Cardiac muscle cell (in vitro differentiated cells and primary cell): ENCODE data around the gene WDFY3. TPM values are rescaled to one million over a fixed set of nuclear protein-coding genes. Genes with fewer than 3 reads are reported as not detected.

ENCODE experiments used
- DNase-seq, 2 donors: peaks; one replicate each; pipeline versions ENCODE4 v3.0.0 to v3.0.0-alpha.2; 2010 to 2017; ENCODE audit warnings: low read depth in 1 of 2, low spot score in 1 of 2
- H3K27ac ChIP-seq: fragments of 200-600 bp; sonication (generic); 2 replicates; pipeline ENCODE4 v1.5.1; 2016
- H3K27me3 ChIP-seq: fragments of 200-600 bp; sonication (generic); 2 replicates; pipeline ENCODE4 v1.6.0; 2016; ENCODE audit warnings: control low read depth
- H3K36me3 ChIP-seq: fragments of 200-600 bp; sonication (generic); 2 replicates; pipeline ENCODE4 v1.5.1; 2016; ENCODE audit warnings: control low read depth
- H3K4me1 ChIP-seq: fragments of 200-600 bp; sonication (generic); 2 replicates; pipeline ENCODE4 v1.8.1; 2017; ENCODE audit warnings: low read depth, mild to moderate bottlenecking, mixed run types
- H3K4me3 ChIP-seq: fragments of 200-600 bp; sonication (generic); 2 replicates; pipeline ENCODE4 v1.5.1; 2016; ENCODE audit warnings: mild to moderate bottlenecking
- H3K9me3 ChIP-seq: fragments of 200-600 bp; sonication (generic); 2 replicates; pipeline ENCODE4 v1.5.1; 2017; ENCODE audit warnings: low read depth, mild to moderate bottlenecking, control low read depth
- polyA plus RNA-seq: library from polyadenylated mRNA; unstranded; fragments of >200 nt; fragmentation: Nextera tagmentation; extraction: Ambion mirVana; gene quantifications from 2 replicates; pipeline ENCODE4 v1.2.1, GENCODE V29; 2016
- total RNA-seq: library from RNA; depleted of rRNA; stranded (reverse); fragments of >200 nt; gene quantifications from 2 replicates; pipeline ENCODE4 v1.2.3, GENCODE V29; 2016
- TF ChIP-seq, protein P1 (sequence below): IDR thresholded peaks from 2 replicates; pipeline ENCODE4 v1.5.1; 2012; ENCODE audit warnings: low read depth, mild to moderate bottlenecking, low read length

The WDFY3 gene
- total and polyA plus RNA-seq, 2 experiments from 2014 or later, result 9.6 to 59.0 TPM

DNA sequence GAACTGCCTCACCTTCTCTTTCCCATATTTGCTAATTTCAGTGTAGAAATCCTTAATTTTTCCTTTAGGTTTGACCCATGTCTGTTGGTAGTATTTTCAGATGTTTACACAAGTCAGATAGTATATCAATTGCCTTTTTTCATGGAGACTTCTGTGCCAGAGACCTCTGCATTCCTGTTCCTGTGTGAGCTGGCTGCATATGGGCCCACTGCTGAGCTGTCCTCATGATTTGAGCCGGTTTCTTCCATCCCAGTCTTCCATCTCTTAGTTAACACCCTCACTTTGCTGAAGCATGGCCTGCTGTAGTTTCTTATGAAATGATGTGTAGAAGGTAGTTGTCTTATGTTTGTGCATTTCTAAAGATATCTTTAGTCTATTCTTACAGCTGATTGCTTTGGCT lies 343.5 kb downstream of the WDFY3 start:
- Histone ChIP-seq H3K27me3 (no peaks in the 10 kb centered on the region), H3K36me3 (no peaks in the 10 kb centered on the region), H3K9me3 (no peaks in the 10 kb centered on the region), H3K4me3 (no peak overlapping the region), H3K27ac (no peak overlapping the region), H3K4me1 (no peaks in the 10 kb centered on the region)
- TF ChIP-seq, protein P1, sequence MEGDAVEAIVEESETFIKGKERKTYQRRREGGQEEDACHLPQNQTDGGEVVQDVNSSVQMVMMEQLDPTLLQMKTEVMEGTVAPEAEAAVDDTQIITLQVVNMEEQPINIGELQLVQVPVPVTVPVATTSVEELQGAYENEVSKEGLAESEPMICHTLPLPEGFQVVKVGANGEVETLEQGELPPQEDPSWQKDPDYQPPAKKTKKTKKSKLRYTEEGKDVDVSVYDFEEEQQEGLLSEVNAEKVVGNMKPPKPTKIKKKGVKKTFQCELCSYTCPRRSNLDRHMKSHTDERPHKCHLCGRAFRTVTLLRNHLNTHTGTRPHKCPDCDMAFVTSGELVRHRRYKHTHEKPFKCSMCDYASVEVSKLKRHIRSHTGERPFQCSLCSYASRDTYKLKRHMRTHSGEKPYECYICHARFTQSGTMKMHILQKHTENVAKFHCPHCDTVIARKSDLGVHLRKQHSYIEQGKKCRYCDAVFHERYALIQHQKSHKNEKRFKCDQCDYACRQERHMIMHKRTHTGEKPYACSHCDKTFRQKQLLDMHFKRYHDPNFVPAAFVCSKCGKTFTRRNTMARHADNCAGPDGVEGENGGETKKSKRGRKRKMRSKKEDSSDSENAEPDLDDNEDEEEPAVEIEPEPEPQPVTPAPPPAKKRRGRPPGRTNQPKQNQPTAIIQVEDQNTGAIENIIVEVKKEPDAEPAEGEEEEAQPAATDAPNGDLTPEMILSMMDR, result no peak
- DNase-seq, result peak in 1 of 2 donors; percentile 3
